Measurements from ENCODE around the gene CCDC60.

DNA sequence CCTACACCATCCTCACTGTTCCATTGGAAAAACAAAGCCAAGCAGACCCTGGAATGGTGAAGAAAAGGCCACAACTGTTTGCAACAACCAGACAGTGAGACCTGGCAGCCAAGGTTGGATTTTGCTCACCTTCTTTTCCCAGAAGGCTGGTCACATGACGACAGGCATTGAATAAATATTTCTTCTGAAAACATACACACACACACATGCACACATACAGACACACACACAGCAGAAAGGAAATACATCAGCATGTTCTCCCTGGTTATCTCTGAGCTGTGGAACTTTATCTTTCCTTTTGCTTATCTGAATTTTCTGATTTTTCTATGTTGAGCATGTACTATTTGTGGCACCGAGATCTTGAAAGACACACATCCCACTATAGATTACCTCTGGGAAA lies 38.0 kb upstream of the CCDC60 start:
- TF ChIP-seq CTCF (IDR thresholded peaks at IDR 0.05) (no peak), POLR2A (IDR thresholded peaks at IDR 0.05) (no peak)
